GM12865 (cell line): ENCODE results near the gene IL7R.
"Not testable (repeated sequence)": the region's sequence is repeated elsewhere in the genome, so short reads cannot be mapped to it uniquely, and the experiment has no call there.

ENCODE experiments used
- DNase-seq: peaks from one replicate; pipeline ENCODE4 v3.0.0; 2010; ENCODE audit warnings: low read depth
- H3K4me3 ChIP-seq: 2 replicates; pipeline ENCODE4 v1.5.1; 2011; ENCODE audit warnings: mild to moderate bottlenecking, low read depth, low read length, control low read depth
- CTCF ChIP-seq: IDR thresholded peaks from 2 replicates; pipeline ENCODE4 v1.5.1; 2011; ENCODE audit warnings: low read length, control low read depth, low read depth, inconsistent platforms; ENCODE audit not compliant: insufficient read depth; ENCODE audit errors: missing control alignments

The IL7R gene

GRCh38 chr5:35852084-35852734 is 4.5 kb upstream of the IL7R start:
- peak; percentile 74 for DNase-seq
- no peak overlapping the region for H3K4me3 ChIP-seq
- TF ChIP-seq CTCF, result no peak

GRCh38 chr5:35852773-35853172 is 3.9 kb upstream of the IL7R start:
- H3K4me3 ChIP-seq, result peak overlapping the region; percentile 15; the same call in 1 of the 2 replicates
- TF ChIP-seq CTCF, result no peak
- DNase-seq, result no peak

GRCh38 chr5:35853631-35854030 is 3.1 kb upstream of the IL7R start:
- peak; percentile 75 for DNase-seq
- TF ChIP-seq CTCF, result no peak
- H3K4me3 ChIP-seq, result no peak overlapping the region

- no peak for TF ChIP-seq CTCF
- peak; percentile 51 for DNase-seq
- no peak overlapping the region for H3K4me3 ChIP-seq
Observed at GRCh38 chr5:35854248-35854647, 2.4 kb upstream of the IL7R start.

GRCh38 chr5:35855187-35855586 is 1.5 kb upstream of the IL7R start:
- no peak for DNase-seq
- no peak overlapping the region for H3K4me3 ChIP-seq
- no peak for TF ChIP-seq CTCF

GRCh38 chr5:35856186-35856764 is 416 bp upstream of the IL7R start:
- DNase-seq, H3K4me3 ChIP-seq: not testable (repeated sequence)

- H3K4me3 ChIP-seq, result peak overlapping the region; percentile 27
- DNase-seq, result no peak
- no peak for TF ChIP-seq CTCF
Observed at GRCh38 chr5:35857606-35858205, 1.0 kb downstream of the IL7R start.
